TTC549 (cell line): ENCODE measurements around the gene SLC2A10.

Experiments
- FAIRE-seq: peaks from 2 replicates; lab custom pipeline; 2012; peaks lifted over from hg19 to GRCh38; lab: Jason Lieb, UNC

The SLC2A10 gene

GRCh38 chr20:46703435-46703834 lies 6.0 kb upstream of the SLC2A10 start:
- FAIRE-seq: no peak

GRCh38 chr20:46704714-46705377 lies 4.6 kb upstream of the SLC2A10 start:
- no peak for FAIRE-seq

- no peak for FAIRE-seq
Measured at GRCh38 chr20:46705378-46705729, 4.1 kb upstream of the SLC2A10 start.

- FAIRE-seq: no peak
Measured at GRCh38 chr20:46706242-46706641, 3.2 kb upstream of the SLC2A10 start.

- no peak for FAIRE-seq
Measured at GRCh38 chr20:46708172-46708860, 1.1 kb upstream of the SLC2A10 start.

GRCh38 chr20:46709055-46709458 lies 392 bp upstream of the SLC2A10 start:
- FAIRE-seq: no peak

GRCh38 chr20:46710153-46710913 lies 884 bp downstream of the SLC2A10 start:
- no peak for FAIRE-seq

GRCh38 chr20:46712056-46712636 lies 2.7 kb downstream of the SLC2A10 start:
- FAIRE-seq: no peak

- no peak for FAIRE-seq
Measured at GRCh38 chr20:46713957-46714834, 4.7 kb downstream of the SLC2A10 start.

- no peak for FAIRE-seq
Measured at GRCh38 chr20:46715292-46715756, 5.9 kb downstream of the SLC2A10 start.

GRCh38 chr20:46717818-46718541 lies 8.5 kb downstream of the SLC2A10 start:
- no peak for FAIRE-seq

GRCh38 chr20:46720019-46720418 lies 10.6 kb downstream of the SLC2A10 start:
- no peak for FAIRE-seq

GRCh38 chr20:46720776-46721425 lies 11.5 kb downstream of the SLC2A10 start:
- FAIRE-seq: no peak

- FAIRE-seq: no peak
Measured at GRCh38 chr20:46721476-46721875, 12.0 kb downstream of the SLC2A10 start.

GRCh38 chr20:46722450-46722849 lies 13.0 kb downstream of the SLC2A10 start:
- no peak for FAIRE-seq

- FAIRE-seq: no peak
Measured at GRCh38 chr20:46723039-46723438, 13.6 kb downstream of the SLC2A10 start.

- FAIRE-seq: no peak
Measured at GRCh38 chr20:46724343-46724959, 15.0 kb downstream of the SLC2A10 start.

- FAIRE-seq: no peak
Measured at GRCh38 chr20:46725186-46726165, 16.0 kb downstream of the SLC2A10 start.

- FAIRE-seq: no peak
Measured at GRCh38 chr20:46731770-46732169, 22.3 kb downstream of the SLC2A10 start.
